Activated naive CD4-positive, alpha-beta T cell treated with anti-CD3 and anti-CD28 coated beads for 36 hours (primary cell): Measurements from ENCODE around the gene PTPRN2. TPM values are rescaled to one million over a fixed set of nuclear protein-coding genes. Genes with fewer than 3 reads are reported as not detected.

ENCODE experiments used
- CTCF ChIA-PET: fragments of 350-600 bp; sonication (Branson Sonifier 250); formaldehyde crosslinking; loops from one replicate; lab custom pipeline; 2021; ENCODE audit warnings: antibody characterized with exemption; lab: Charles Lee
- DNase-seq: peaks from one replicate; pipeline ENCODE4 v3.0.0-alpha.2; 2020
- H3K27ac Mint-ChIP-seq: one replicate; pipeline ENCODE4 v1.8.0; 2021; ENCODE audit warnings: mild to moderate bottlenecking, mixed read lengths
- H3K27me3 Mint-ChIP-seq: one replicate; pipeline ENCODE4 v1.8.0; 2021; ENCODE audit warnings: low read depth, mixed read lengths
- H3K36me3 Mint-ChIP-seq: one replicate; pipeline ENCODE4 v1.8.0; 2021; ENCODE audit warnings: low read depth, mixed read lengths
- H3K4me1 Mint-ChIP-seq: one replicate; pipeline ENCODE4 v1.8.0; 2021; ENCODE audit warnings: low read depth, mixed read lengths
- H3K4me3 Mint-ChIP-seq: one replicate; pipeline ENCODE4 v1.8.0; 2021; ENCODE audit warnings: mild to moderate bottlenecking, moderate library complexity, mixed read lengths
- H3K9me3 Mint-ChIP-seq: one replicate; pipeline ENCODE4 v1.8.0; 2021; ENCODE audit warnings: mixed read lengths
- intact Hi-C: fragments of 100-400 bp; cut with micrococcal nuclease; formaldehyde crosslinking; loops from one replicate; pipeline ENCODE4 v1.15.1; 2023
- total RNA-seq, 2 experiments: library from RNA; stranded (reverse); gene quantifications; one replicate each; pipeline ENCODE4 v1.2.3, GENCODE V29; 2021

Gene PTPRN2
- total RNA-seq, 2 experiments from 2014 or later: 0.54 to 0.62 TPM

DNA sequence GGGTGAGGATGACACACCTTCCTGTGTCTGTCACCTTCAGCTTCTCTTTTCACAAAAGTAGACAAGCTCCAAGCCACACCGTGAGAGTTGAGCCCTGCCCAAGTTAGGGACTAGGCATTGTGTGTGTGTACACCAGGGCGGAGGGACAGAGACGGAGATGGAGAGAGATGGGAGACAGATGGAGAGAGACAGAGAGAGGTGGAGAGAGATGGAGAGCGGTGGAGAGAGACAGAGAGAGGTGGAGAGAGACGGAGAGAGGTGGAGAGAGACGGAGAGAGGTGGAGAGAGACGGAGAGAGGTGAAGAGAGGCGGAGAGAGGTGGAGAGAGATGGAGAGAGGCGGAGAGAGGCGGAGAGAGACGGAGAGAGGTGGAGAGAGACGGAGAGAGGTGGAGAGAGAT lies 1043.8 kb downstream of the PTPRN2 start:
- no peaks in the 10 kb centered on the region for H3K27me3 Mint-ChIP-seq
- no peaks in the 10 kb centered on the region for H3K36me3 Mint-ChIP-seq
- H3K9me3 Mint-ChIP-seq: no peaks in the 10 kb centered on the region
- H3K4me1 Mint-ChIP-seq: no peaks in the 10 kb centered on the region
- intact Hi-C loops: no loop called here
- DNase-seq: no peak
- no peak overlapping the region for H3K4me3 Mint-ChIP-seq
- CTCF ChIA-PET: no interaction called here
- H3K27ac Mint-ChIP-seq: no peak overlapping the region

GRCh38 chr7:157543276-157543675 lies 1044.3 kb downstream of the PTPRN2 start:
- no peak overlapping the region for H3K4me3 Mint-ChIP-seq
- CTCF ChIA-PET: no interaction called here
- H3K36me3 Mint-ChIP-seq: no peaks in the 10 kb centered on the region
- H3K4me1 Mint-ChIP-seq: no peaks in the 10 kb centered on the region
- no peaks in the 10 kb centered on the region for H3K27me3 Mint-ChIP-seq
- intact Hi-C loops: no loop called here
- H3K9me3 Mint-ChIP-seq: no peaks in the 10 kb centered on the region
- DNase-seq: no peak
- H3K27ac Mint-ChIP-seq: no peak overlapping the region

GRCh38 chr7:157542068-157543021 lies 1045.3 kb downstream of the PTPRN2 start:
- no peaks in the 10 kb centered on the region for H3K9me3 Mint-ChIP-seq
- intact Hi-C loops: no loop called here
- CTCF ChIA-PET: no interaction called here
- no peaks in the 10 kb centered on the region for H3K27me3 Mint-ChIP-seq
- H3K4me3 Mint-ChIP-seq: no peak overlapping the region
- DNase-seq: no peak
- H3K4me1 Mint-ChIP-seq: no peaks in the 10 kb centered on the region
- H3K27ac Mint-ChIP-seq: no peak overlapping the region
- H3K36me3 Mint-ChIP-seq: no peaks in the 10 kb centered on the region

DNA sequence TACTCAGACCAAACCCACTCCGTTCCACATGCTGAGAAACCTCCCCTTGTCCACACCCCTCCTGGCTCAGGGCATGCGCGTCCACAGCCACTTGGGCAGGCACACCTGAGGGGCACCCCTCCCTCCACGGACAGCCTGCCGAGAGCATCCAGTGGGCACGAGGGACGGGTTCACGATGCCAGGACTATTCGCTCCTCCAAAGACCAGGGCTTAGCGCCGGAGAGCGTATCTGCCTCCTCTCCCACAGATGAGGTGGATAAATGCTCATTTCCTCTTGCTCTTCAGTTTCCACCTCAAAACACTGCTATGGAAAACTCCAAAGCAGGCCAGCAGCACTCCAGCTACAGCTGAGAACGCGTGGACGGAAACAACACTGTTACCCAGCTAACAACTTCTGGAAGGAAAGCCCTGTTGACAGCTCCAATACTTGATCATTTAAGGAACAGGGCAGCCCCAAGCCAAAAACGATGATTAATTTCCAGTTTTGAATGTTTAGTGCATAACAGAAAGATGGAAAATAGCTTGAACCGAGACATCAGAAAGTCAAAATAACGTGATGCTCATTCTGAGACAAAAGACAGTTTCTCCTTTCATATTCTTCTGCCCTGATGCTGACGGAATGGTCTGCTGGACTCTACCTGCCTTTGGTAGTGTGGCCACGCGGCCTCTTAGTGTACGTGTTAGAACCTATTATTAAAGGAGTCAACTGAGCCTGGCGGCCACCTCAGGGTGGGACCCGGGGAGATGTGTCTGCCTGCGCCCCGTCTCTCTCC lies 1046.1 kb downstream of the PTPRN2 start:
- H3K9me3 Mint-ChIP-seq: no peaks in the 10 kb centered on the region
- no peak overlapping the region for H3K4me3 Mint-ChIP-seq
- no peaks in the 10 kb centered on the region for H3K4me1 Mint-ChIP-seq
- CTCF ChIA-PET: no interaction called here
- H3K27me3 Mint-ChIP-seq: no peaks in the 10 kb centered on the region
- H3K36me3 Mint-ChIP-seq: no peaks in the 10 kb centered on the region
- H3K27ac Mint-ChIP-seq: no peak overlapping the region
- intact Hi-C loops: no loop called here
- DNase-seq: no peak

DNA sequence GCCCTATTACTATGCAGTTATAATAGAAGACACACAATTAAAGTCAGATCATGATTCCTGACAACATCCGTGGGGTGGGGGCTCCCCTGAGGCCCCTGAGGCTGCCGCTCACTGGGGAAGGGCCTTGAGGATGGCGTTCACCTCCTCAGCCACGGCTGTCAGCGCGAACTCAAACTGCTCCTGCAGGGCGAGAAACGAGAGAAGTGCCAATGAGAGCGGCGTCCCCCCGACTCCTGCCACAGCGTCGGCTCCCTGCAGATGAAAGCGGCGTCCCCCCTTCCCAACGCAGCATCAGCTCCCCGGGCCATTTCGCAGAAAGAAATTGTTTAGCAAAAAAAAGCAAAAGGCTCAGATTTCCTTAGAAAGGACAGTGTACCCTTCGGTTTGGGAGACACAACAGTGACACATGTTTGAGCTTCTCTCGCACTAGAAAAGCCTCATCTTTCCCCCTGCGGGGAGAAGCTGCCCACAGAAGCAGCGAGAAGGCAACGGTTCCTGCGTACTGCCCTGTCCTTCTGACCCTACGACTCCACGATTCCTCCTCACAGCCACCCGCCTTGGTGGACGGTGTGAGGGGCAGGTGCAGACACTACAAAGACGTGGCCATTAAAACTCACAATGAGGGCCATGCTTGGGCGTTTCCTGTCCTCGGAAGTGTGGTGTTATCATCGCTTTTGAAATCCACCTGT lies 1046.9 kb downstream of the PTPRN2 start:
- Mint-ChIP-seq H3K4me1 (no peaks in the 10 kb centered on the region), H3K27ac (no peak overlapping the region), H3K4me3 (no peak overlapping the region), H3K27me3 (no peaks in the 10 kb centered on the region), H3K36me3 (no peaks in the 10 kb centered on the region), H3K9me3 (no peaks in the 10 kb centered on the region)
- intact Hi-C loops: no loop called here
- CTCF ChIA-PET: no interaction called here
- DNase-seq: no peak

DNA sequence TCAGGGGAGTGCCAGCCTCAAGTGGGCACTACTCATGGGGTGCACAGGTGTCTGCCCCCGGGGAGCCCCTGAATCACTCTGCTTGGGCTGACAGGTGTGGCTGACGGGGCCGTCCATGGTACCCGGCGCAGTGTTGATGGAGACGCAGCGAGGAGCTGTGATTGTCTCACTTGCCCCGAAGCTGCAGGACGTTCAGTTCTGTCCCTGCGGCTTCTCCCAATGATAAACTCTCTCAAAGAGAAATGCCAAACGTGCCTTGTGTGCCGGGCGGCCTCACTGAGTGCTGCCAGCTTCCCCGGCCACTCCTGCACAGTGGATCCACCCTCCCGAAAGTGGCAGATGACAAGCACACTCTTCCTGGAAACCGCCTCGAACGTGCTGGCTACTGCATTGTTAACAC lies 1047.6 kb downstream of the PTPRN2 start:
- H3K4me1 Mint-ChIP-seq: no peaks in the 10 kb centered on the region
- no peak for DNase-seq
- no peaks in the 10 kb centered on the region for H3K36me3 Mint-ChIP-seq
- H3K27ac Mint-ChIP-seq: no peak overlapping the region
- no peaks in the 10 kb centered on the region for H3K9me3 Mint-ChIP-seq
- CTCF ChIA-PET: no interaction called here
- no peak overlapping the region for H3K4me3 Mint-ChIP-seq
- no peaks in the 10 kb centered on the region for H3K27me3 Mint-ChIP-seq
- intact Hi-C loops: no loop called here

GRCh38 chr7:157539521-157539920 lies 1048.1 kb downstream of the PTPRN2 start:
- Mint-ChIP-seq H3K4me3 (no peak overlapping the region), H3K9me3 (no peaks in the 10 kb centered on the region), H3K4me1 (no peaks in the 10 kb centered on the region), H3K36me3 (no peaks in the 10 kb centered on the region), H3K27me3 (no peaks in the 10 kb centered on the region), H3K27ac (no peak overlapping the region)
- no peak for DNase-seq
- CTCF ChIA-PET: no interaction called here
- intact Hi-C loops: no loop called here

DNA sequence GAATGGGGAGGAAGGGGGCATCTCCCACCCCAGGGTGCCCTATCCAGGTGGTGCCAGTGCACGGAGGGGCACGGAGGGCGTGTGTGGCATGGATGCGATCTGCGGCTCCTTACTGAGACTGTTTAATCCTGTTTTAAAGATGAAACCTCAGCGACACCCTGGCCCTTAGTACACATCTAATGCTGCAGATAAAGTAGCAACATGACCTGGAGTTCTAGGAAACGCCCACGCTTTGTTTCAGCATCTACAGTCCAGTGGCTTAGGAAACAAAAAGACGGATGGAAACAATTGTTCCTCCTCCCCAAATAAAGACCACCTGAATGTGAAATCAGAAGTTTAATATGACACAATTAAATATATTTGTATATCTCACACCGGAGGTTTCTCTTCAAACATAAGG lies 1048.9 kb downstream of the PTPRN2 start:
- no peaks in the 10 kb centered on the region for H3K36me3 Mint-ChIP-seq
- no peak overlapping the region for H3K4me3 Mint-ChIP-seq
- intact Hi-C loops: no loop called here
- no peaks in the 10 kb centered on the region for H3K9me3 Mint-ChIP-seq
- no peak overlapping the region for H3K27ac Mint-ChIP-seq
- H3K27me3 Mint-ChIP-seq: no peaks in the 10 kb centered on the region
- DNase-seq: no peak
- CTCF ChIA-PET: no interaction called here
- no peaks in the 10 kb centered on the region for H3K4me1 Mint-ChIP-seq

DNA sequence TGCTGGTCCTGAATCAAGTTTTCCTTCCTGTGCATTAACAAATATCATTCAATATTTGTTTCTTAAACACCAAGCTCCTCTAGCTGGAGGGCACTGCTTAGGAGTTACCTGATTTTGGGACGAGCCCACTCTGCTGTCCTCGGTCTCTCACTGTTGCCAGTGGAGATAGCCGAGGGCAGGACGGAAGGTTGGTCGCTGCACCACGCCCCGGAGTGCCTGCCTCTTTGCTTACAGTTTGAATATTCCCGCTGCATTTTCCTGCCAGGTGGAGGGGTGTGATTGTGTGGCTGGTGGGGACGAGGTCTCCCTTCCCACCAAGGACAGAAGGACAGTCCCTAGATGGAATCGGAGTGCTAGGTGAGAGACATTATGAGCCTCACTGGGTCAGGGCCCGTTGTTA lies 1049.3 kb downstream of the PTPRN2 start:
- Mint-ChIP-seq H3K4me1 (no peaks in the 10 kb centered on the region), H3K4me3 (no peak overlapping the region)

GRCh38 chr7:157537056-157537455 lies 1050.6 kb downstream of the PTPRN2 start:
- Mint-ChIP-seq H3K36me3 (peaks cover 3% of the 10 kb centered on the region), H3K9me3 (peaks cover 8% of the 10 kb centered on the region), H3K4me1 (no peaks in the 10 kb centered on the region), H3K27me3 (no peaks in the 10 kb centered on the region), H3K4me3 (no peak overlapping the region), H3K27ac (no peak overlapping the region)
- intact Hi-C loops: no loop called here
- CTCF ChIA-PET: interaction anchor here (1.0 kb wide), 1 partner anchor 25 kb away, joined by 3 read pairs; no protein-coding TSS in a partner anchor
- DNase-seq: no peak

More for the DNA sequence above, 1049.3 kb downstream of the PTPRN2 start:
- no peaks in the 10 kb centered on the region for H3K36me3 Mint-ChIP-seq
- intact Hi-C loops: no loop called here
- H3K27me3 Mint-ChIP-seq: no peaks in the 10 kb centered on the region
- no peak for DNase-seq
- no peaks in the 10 kb centered on the region for H3K9me3 Mint-ChIP-seq
- no peak overlapping the region for H3K27ac Mint-ChIP-seq
- CTCF ChIA-PET: no interaction called here

DNA sequence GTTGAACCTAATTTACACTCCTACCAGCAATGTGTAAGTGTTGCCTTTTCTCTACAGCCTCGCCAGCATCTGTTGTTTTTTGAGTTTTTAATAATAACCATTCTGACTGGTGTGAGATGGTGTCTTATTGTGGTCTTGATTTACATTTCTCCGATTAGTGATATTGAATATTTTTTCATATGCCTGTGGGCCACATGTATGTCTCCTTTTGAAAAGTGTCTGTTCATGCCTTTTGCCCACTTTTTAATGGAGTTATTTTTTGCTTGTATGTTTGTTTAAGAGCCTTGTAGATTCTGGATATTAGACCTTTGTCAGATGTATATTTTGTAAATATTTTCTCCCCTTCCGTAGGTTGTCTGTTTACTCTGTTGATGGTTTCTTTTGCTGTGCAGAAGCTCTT lies 1055.6 kb downstream of the PTPRN2 start:
- DNase-seq: no peak
- Mint-ChIP-seq H3K27ac (no peak overlapping the region), H3K9me3 (peaks cover 15% of the 10 kb centered on the region), H3K36me3 (peaks cover 3% of the 10 kb centered on the region), H3K27me3 (no peaks in the 10 kb centered on the region), H3K4me1 (no peaks in the 10 kb centered on the region), H3K4me3 (no peak overlapping the region)
- CTCF ChIA-PET: no interaction called here
- intact Hi-C loops: no loop called here

- intact Hi-C loops: no loop called here
- no peak for DNase-seq
Observed at GRCh38 chr7:157529768-157530560, 1057.7 kb downstream of the PTPRN2 start.

More at GRCh38 chr7:157529768-157530560, 1057.7 kb downstream of the PTPRN2 start:
- Mint-ChIP-seq H3K27me3 (no peaks in the 10 kb centered on the region), H3K4me1 (no peaks in the 10 kb centered on the region), H3K27ac (no peak overlapping the region), H3K9me3 (peaks cover 15% of the 10 kb centered on the region), H3K36me3 (peaks cover 3% of the 10 kb centered on the region), H3K4me3 (no peak overlapping the region)
- CTCF ChIA-PET: no interaction called here
